Measurements from ENCODE around the gene DOCK9. TPM values are rescaled to one million over a fixed set of nuclear protein-coding genes. Genes with fewer than 3 reads are reported as not detected.

Gene DOCK9
- polyA plus RNA-seq, 3 donors = 21.2 to 57.2 (median 36.4) TPM

GRCh38 chr13:98981369-98982080 is 3.7 kb upstream of the DOCK9 start:
- H3K27ac ChIP-seq (ENCODE audit: low read depth, low read length) = no peak overlapping the region
- 69 to 85% (median 70%) methylated on average over 9 of the region's 9 CpGs for WGBS, 3 donors

GRCh38 chr13:98979012-98979660 is 1.3 kb upstream of the DOCK9 start:
- no peak overlapping the region for H3K27ac ChIP-seq (ENCODE audit: low read depth, low read length)
- 80 to 84% (median 80%) methylated on average over 9 of the region's 9 CpGs for WGBS, 3 donors

GRCh38 chr13:98978280-98978679 is 416 bp upstream of the DOCK9 start:
- no peak overlapping the region for H3K27ac ChIP-seq (ENCODE audit: low read depth, low read length)
- 14 to 22% (median 19%) methylated on average over 3 of the region's 3 CpGs for WGBS, 3 donors

- WGBS, 3 donors = 31 to 51% (median 36%) methylated on average over 2 of the region's 2 CpGs
- H3K27ac ChIP-seq (ENCODE audit: low read depth, low read length) = no peak overlapping the region
Measured at GRCh38 chr13:98976941-98977340, 923 bp downstream of the DOCK9 start.

GRCh38 chr13:98976338-98976737 is 1.5 kb downstream of the DOCK9 start:
- H3K27ac ChIP-seq (ENCODE audit: low read depth, low read length) = no peak overlapping the region

GRCh38 chr13:98975822-98976261 is 2.0 kb downstream of the DOCK9 start:
- WGBS, 3 donors = 26 to 41% (median 31%) methylated on average over 5 of the region's 5 CpGs
- H3K27ac ChIP-seq (ENCODE audit: low read depth, low read length) = no peak overlapping the region

GRCh38 chr13:98974053-98974452 is 3.8 kb downstream of the DOCK9 start:
- WGBS, 3 donors = 37 to 73% (median 48%) methylated on average over 2 of the region's 2 CpGs
- H3K27ac ChIP-seq (ENCODE audit: low read depth, low read length) = no peak overlapping the region

GRCh38 chr13:98972627-98973026 is 5.2 kb downstream of the DOCK9 start:
- WGBS, 3 donors = 74 to 85% (median 75%) methylated on average over 4 of the region's 4 CpGs

GRCh38 chr13:98972059-98972458 is 5.8 kb downstream of the DOCK9 start:
- WGBS, 3 donors = 62 to 75% (median 67%) methylated on average over 3 of the region's 3 CpGs
- H3K27ac ChIP-seq (ENCODE audit: low read depth, low read length) = no peak overlapping the region

More at GRCh38 chr13:98972627-98973026, 5.2 kb downstream of the DOCK9 start:
- no peak overlapping the region for H3K27ac ChIP-seq (ENCODE audit: low read depth, low read length)

- H3K27ac ChIP-seq (ENCODE audit: low read depth, low read length) = no peak overlapping the region
- 52 to 76% (median 58%) methylated on average over 5 of the region's 5 CpGs for WGBS, 3 donors
Measured at GRCh38 chr13:98970330-98970729, 7.5 kb downstream of the DOCK9 start.

- no peak overlapping the region for H3K27ac ChIP-seq (ENCODE audit: low read depth, low read length)
- 70 to 79% (median 74%) methylated on average over 4 of the region's 4 CpGs for WGBS, 3 donors
Measured at GRCh38 chr13:98967491-98967890, 10.4 kb downstream of the DOCK9 start.

- H3K27ac ChIP-seq (ENCODE audit: low read depth, low read length) = no peak overlapping the region
- WGBS, 3 donors = 83 to 94% (median 89%) methylated on average over 11 of the region's 11 CpGs
Measured at GRCh38 chr13:98966019-98966418, 11.8 kb downstream of the DOCK9 start.

GRCh38 chr13:98965325-98965724 is 12.5 kb downstream of the DOCK9 start:
- 47 to 81% (median 76%) methylated on average over 2 of the region's 2 CpGs for WGBS, 3 donors
- no peak overlapping the region for H3K27ac ChIP-seq (ENCODE audit: low read depth, low read length)

GRCh38 chr13:98963917-98964316 is 13.9 kb downstream of the DOCK9 start:
- H3K27ac ChIP-seq (ENCODE audit: low read depth, low read length) = no peak overlapping the region
- WGBS, 3 donors = 23 to 59% (median 50%) methylated on average over 2 of the region's 2 CpGs

GRCh38 chr13:98962901-98963590 is 14.8 kb downstream of the DOCK9 start:
- WGBS, 3 donors = 69 to 87% (median 74%) methylated on average over 9 of the region's 9 CpGs
- no peak overlapping the region for H3K27ac ChIP-seq (ENCODE audit: low read depth, low read length)

- no peak overlapping the region for H3K27ac ChIP-seq (ENCODE audit: low read depth, low read length)
- WGBS, 3 donors = 94 to 95% (median 95%) methylated on average over 7 of the region's 7 CpGs
Measured at GRCh38 chr13:98961503-98962105, 16.3 kb downstream of the DOCK9 start.

GRCh38 chr13:98960606-98961502 is 17.0 kb downstream of the DOCK9 start:
- 83 to 92% (median 85%) methylated on average over 11 of the region's 11 CpGs for WGBS, 3 donors
- H3K27ac ChIP-seq (ENCODE audit: low read depth, low read length) = no peak overlapping the region
